ENCODE results near the gene ROS1.
"Not testable (repeated sequence)": the region's sequence is repeated elsewhere in the genome, so short reads cannot be mapped to it uniquely, and the experiment has no call there.

The ROS1 gene

DNA sequence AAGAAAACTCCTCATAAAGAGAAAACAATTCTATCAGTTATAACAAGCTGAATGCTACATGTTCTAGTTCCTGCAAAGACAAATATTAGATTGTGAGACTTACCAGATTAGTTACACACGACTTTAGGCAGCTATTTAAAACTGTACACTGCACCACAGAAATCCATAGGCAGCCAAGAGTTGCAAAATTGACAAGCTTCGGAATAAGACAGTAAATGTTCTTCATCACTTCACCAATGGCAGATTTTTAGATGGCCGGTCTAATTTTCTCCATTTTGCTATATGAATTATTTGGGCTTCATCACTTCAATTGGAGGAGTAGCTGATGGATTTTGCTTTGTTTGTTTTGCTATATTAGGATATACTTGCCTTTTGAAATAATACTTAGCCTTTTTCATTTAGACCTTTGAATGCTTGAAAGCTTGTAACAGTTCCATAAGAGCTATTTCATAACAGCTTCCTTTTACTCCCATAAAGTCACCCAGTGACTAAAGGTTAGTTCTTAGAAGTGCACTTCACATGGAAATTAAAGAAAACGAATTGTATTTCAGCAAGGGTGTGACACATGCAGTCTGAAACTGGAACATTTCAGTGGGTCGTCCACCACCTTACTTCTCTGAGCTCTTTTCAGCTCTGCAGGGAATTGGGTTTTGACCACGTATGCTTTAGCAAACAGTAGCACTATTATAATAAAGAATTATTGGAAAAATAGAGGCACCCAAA is at the start of gene ROS1:
Gene ROS1, minus strand, starts transcription at position 512 of the 723 bp plus-strand sequence. Its CDS starts 286 bp downstream, at position 226.
- no peak for DNase-seq (ENCODE audit: low spot score)

DNA sequence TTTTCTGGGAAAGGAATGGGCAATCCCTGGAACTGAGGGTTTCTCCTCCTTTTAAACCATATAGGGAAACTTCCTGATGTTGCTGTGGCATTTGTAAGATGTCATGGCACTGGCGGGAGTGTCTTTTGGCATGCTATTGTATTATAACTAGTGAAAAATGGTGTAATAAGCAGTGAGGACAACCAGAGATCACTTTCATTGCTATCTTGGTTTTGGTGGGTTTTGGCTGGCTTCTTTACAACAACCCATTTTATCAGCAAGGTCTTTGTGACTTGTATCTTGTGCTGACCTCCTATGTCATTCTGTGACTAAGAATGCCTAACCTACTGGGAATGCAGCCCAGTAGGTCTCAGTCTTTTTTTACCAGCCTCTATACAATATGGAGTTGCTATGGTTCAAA is 47.7 kb upstream of the ROS1 start:
- no peak for DNase-seq (ENCODE audit: low spot score)

DNA sequence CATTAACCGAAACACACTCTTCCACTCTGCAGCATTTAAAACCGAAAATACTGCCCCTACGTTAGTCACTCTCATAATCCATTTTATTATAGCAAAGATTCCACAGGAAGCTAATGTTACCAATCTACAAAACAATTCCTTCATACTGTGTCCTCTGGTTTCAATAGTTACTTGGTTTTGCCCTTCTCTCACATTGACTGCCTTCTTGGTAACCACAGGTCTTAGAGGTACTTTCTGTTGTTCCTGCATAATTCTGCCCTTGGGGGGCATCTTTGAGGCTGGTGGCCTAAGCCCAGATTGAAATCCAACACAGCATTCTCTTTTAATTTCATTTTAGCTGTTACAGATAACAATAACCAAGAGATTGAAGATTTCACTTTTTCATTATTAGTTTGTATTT is 46.9 kb upstream of the ROS1 start:
- no peak for DNase-seq (ENCODE audit: low spot score)

DNA sequence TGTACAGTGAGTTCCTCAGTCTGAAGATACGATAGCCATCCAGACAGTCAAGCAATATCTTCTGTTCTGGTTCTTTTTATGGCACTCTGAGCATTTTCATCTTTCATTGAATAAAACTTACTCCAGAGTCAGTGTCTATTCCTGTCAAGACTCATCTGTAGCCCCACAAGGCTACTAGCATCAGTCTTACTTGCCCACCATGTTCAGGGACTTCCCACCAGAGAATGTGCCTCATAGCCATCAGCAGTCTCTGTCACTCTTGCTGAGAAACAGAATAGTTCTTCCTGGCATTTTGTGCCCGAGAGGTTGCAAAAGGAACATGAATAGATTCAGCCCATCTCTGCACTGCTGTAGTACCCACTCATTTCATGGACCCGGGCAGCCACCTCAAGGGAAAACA is 44.0 kb upstream of the ROS1 start:
- DNase-seq (ENCODE audit: low spot score): no peak

DNA sequence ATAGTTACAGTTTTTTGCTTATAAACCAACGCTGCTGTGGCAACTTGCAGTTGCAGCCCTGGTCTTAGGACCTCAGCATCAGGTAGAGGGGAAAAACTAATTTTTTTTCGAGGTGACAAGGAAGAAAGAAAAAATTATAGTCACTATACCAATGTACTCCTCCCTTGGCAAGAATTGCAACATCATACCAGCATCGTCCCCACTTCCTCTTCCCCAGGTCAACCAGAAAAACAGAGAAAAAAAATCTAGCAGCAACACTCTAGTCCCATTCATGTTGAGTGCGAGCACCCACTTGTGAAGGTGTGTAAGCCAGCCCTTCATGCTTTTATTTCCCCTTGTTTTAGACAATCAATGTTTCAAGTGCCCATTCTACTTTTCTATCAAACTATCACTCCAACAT is 43.6 kb upstream of the ROS1 start:
- no peak for DNase-seq (ENCODE audit: low spot score)

DNA sequence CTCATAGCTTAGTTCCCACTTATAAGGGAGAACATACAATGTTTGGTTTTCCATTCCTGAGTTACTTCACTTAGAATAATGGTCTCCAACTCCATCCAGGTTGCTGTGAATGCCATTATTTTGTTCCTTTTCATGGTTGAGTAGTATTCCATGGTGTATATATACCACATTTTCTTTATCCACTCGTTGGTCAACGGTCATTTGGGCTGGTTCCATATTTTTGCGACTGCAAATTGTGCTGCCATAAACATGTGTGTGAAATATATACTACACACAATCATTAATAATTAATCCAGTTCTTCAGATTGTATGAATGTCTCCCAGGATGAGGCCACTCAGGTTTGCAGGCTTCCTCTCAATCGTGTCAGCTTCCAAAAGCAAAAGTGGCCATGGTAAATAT is 42.8 kb upstream of the ROS1 start:
- DNase-seq (ENCODE audit: low spot score): not testable (repeated sequence)

DNA sequence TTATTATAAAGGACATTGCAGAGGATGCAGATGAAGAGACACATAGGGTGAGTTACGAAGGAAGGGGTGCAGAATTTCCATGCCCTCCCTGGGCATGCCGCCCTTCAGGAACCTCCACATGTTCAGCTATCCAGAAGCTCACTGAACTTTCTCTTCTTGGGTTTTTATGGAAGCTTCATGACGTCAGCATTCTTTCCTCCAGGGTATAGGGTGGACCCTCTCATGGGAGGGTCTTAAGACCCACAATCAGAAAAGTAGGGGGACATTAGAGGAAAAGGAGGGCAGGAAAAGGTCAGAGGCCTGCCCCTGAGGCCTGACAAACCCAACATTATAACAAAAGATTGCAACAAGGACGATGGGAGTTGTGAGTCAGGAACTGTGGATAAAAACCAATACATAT is 42.1 kb upstream of the ROS1 start:
- no peak for DNase-seq (ENCODE audit: low spot score)

DNA sequence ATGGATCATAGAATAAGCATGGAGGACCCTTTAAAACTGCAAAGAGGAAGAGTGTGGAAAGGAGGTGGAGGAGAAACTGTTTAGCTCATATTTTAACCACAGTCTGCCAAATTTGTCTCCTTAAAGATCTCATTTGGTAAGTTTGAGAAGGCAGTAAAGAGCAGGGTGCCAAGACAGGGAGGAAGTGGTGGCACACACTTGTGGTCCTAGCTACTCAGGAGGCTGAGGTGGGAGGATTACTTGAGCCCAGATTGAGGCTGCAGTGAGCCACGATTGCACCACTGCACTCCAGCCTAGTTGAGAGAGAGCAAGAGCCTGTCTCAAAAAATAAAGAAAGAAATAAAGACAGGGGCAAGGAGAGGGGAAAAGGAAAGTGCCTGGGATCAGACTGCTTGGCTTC is 39.9 kb upstream of the ROS1 start:
- no peak for DNase-seq (ENCODE audit: low spot score)

DNA sequence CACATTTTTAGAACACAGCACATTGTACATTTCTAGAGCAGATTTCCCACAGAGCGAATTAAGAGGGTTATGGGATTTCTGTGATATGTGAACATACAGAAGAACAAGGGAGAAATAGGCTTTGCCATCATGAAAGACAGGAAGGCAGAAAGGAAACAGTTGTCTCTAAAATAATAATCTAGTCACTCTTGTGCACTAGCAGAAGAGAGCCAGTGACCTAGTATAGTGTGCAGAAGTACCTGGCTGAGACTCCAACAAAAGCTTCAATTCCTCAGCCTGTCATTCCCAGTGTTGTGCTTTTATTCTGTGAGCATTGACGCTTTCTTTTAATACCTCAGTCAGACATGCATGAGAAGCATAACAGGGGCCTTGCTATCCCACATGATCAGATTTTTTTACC is 39.0 kb upstream of the ROS1 start:
- no peak for DNase-seq (ENCODE audit: low spot score)

DNA sequence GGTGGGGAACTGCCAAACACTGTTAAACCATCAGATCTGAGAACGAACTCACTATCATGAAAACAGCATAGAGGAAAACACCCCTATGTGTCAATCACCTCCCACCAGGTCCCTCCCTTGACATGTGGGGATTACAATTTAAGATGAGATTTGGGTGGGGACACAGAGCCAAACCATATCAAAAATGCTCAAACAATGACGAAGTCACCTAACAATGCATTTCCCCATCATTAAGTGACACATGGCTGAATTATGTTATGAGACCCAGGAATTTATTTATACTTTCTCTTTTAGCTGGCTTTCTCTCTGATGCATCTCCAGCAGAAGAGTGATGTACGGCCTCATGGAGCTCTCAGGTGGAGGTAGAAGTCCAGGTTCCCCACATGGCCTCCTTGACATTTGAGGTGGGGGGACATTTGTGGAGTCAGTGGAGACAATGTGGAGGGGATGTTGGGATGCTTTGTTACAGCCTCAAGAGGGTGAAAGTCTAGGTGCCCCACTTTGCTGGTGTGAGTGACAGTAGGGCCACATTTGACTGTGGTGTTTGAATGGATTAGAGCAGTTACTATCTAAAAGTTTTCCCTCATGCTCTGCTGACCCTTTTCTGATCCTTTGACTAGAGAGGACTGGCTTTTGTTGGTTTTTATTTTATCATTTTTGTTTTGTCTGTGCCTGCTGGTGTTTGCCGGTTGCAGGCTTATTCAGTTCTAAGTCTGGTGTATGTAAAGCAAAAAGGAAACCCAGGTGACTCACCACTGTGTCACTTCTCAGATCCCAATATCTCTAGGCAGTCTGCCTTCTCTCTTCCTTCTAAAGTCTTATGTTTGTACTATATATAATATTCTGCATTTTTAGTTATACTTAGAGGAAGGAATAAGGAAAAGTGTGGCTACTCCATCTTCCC is 38.3 kb upstream of the ROS1 start:
- no peak for DNase-seq (ENCODE audit: low spot score)

DNA sequence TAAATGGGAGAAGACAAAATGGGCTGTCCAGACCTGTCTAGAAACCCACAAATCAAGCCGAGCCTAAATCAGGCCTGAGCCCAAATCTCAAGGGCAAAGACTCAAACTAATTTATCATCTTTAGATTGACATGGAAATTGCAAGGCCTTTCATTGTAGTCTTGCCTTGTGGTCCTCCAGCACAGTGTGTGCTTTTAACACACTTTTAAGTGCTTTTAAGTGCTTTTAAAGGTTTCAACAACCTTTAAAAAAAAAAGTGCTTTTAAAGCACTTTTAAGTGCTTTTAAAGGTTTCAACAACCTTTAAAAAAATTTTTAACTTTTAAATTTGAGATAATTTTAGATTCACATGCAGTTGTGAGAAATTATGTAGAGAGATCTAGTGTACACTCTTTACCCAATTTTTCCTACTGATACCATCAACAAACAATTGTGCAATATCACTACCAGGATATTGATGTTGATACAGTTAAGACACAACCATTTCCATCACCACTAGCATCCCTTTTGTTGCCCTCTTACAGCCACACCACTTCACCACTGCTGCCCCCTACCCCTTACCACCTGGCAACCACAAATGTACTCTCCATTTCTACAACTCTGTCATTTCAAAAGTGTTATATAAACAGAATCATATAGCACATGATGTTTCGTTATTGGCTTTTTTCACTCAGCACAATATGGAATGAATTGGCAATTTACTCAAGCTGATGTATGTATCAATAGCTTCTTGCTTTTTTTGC is 33.6 kb upstream of the ROS1 start:
- no peak for DNase-seq (ENCODE audit: low spot score)

DNA sequence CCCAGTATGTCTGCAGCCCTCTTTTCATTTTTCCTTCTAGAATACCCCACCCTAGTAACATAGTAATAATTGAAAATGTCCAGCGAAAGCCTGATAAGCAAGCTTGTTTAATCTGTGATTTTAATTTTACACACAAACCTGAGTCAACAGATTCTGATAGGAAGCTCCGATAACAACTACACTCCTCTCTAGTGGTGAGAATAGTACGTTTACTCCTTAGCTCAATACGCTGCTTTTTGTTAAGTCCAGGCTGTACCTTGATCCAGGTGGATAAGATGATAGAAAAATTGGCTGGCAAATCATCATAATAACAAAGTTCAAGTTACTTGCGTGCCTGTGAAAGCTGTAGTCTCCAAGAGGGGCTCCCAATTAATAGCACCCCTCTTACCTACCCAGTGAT is 31.3 kb upstream of the ROS1 start:
- no peak for DNase-seq (ENCODE audit: low spot score)

DNA sequence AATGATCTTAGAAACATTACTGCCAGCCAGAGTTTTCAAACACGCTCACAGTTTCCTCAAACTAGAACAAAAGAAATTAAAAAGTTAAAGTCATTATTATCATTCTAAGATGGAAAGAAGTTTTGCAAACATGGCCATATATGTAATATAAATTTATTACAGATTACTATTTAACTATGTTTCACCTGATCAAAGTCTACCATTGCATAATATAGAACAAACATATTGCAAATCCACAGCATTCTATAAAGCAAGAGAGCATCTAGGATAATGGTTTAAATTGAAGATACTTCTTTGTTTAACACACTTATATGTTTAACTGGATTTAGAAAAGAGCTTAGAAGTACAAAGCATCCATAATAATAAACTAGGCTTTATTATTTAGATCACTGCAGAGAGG is 30.5 kb upstream of the ROS1 start:
- no peak for DNase-seq (ENCODE audit: low spot score)

DNA sequence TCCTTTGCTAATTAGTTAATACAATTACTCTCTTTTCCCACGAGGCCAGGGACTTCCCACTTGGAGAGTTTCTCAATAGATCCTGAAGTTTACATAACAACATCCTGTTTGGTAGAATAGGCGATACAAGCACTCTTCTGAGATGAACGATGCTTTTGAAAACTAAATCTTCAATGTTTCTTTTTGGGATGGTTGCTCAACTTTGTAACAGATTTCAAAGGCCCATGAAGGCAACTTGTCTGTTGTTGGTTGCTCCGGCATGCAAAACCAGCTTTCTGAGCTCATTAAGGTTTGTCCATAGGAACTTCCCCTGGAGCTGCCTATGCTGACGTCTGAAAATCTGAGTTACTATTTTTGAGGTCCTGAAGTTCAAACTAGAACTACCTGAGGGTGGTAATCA is 25.9 kb upstream of the ROS1 start:
- no peak for DNase-seq (ENCODE audit: low spot score)

DNA sequence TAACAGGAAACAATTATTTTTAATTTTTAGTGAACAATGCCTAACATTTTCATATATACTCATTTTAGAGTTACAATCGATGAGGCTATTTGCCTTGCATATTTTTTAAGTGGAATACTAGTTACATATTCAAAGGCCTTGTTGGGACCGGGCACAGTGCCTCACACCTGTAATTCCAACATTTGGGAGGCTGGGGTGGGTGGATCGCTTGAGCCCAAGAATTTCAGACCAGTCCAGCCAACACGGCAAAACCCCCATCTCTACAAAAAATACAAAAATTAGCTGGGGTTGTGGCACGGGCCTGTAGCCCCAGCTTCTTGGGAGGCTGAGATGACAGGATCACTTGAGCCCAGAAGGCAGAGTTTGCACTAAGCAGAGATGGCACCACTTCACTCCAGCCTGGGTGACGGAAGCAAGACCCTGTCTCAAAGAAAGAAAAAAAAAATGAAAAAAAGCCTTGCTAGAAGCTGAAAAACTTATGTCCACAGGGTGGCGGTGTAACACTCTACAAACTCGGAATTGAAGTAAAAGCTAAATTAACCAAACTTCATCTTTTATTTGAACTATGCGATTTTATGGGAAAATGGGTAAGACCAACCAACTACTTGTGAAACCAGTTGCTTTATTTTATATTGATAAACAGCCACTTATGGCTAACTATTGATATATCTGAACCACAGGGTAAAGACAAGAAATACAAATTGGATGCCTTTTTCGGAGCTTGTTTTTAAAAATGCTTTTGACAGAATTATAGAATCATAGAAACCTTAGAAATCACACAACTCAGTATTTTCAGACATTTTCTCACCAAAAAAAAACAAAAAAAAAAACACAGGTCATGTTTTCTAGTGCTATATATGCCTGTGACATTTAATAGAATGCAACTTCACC is 24.1 kb upstream of the ROS1 start:
- DNase-seq (ENCODE audit: low spot score): peak; percentile 68

DNA sequence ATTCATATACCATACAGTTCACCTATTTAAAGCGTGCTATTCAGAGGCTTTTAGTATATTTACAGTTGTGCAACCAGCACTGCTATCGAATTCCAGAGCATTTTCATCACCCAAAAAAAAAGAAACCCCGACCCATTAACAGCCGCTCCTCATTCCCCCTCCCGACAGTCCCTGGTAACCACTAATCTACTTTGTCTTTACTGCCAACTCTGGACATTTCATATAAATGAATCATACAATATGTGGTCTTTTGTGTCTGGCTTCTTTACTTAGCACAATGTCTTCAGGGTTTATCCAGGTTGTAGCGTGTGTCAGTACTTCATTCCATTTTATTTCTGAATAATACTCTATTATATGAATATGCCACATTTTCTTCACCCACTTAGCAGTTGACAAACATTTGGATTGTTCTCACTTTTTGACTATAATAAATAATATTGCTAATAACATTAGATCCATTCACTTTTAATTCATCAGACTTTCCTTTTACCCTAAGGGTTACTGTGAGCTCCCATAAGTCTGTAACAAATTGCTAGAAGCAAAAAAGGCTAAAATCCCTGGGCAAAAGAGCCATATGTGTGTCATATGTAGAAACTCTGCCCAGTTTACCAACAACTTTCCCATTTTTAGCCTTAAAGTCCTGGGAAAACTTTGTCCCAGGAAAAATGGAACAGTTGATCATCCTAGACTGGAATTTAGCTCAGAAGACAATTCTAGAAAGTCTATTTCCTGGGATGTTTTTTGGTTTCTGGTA is 23.2 kb upstream of the ROS1 start:
- no peak for DNase-seq (ENCODE audit: low spot score)

DNA sequence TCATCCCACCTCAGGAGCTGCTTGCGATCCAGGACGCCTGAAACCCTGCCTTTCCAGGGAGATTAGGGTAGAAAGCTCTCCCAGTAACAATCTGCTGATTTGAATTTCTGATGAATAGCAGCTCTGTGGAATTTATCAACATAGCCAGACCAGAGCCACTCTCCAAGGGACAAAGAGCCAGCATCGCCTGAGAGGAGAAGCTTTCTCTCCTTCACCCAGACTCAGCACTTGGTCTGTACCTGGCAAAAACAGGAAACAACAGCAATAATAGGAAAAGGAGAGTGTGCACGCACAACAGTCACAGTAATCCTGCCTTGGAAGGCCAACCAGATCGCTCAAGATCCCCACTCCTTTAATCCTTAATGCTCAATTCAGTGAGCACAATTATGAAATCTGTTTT is 22.3 kb upstream of the ROS1 start:
- peak; percentile 37 for DNase-seq (ENCODE audit: low spot score)

DNA sequence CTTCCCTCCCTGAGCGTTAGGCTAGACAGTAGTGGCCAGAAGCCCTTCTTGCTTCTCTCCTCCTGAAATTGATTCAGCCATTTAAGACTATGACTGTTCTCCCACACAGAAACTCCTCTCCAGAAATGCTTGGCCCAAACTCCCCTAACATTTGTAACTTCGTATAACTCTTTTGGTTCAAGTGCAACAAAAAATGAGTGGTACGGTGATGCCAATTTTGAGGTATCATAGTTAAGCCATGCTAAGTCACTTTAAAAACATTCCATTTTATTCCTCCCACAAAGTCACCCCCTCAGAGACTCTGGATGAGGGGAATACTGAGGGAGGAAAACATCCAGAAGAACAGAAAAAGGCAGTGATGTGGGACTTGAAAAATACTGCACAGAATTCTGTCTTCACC is 21.1 kb upstream of the ROS1 start:
- DNase-seq (ENCODE audit: low spot score): no peak

DNA sequence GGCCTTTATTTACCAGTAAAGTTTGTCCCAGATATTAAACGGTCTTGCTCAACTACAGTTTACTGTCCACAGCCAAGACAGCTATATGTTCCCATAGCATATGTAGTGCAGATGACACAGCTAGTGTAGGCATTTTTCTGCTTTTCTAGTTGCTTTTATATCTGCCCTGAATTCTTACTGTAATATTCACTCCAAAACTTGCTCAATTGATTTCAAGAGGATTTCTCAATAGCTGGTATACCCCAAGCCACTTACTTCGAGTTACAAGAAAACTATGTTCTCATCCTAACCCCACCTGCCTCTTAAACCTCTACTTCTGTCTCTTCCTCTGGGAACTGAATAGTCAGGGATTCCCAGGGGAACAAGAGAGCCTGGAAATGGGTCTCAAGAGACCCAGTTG is 18.9 kb upstream of the ROS1 start:
- no peak for DNase-seq (ENCODE audit: low spot score)

DNA sequence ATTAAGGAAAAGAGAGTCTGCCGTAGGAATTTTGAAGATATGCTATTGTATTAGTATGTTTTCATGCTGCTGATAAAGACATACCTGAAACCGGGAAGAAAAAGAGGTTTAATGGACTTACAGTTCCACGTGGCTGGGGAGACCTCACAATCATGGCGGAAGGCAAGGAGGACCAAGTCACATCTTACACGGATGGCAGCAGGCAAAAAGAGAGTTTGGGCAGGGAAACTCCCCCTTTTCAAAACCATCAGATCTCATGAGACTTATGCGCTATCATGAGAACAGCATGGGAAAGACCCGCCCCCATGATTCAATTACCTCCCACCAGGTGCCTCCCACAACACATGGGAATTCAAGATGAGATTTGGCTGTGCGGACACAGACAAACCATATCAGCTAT is 16.6 kb upstream of the ROS1 start:
- not testable (repeated sequence) for DNase-seq (ENCODE audit: low spot score)

DNA sequence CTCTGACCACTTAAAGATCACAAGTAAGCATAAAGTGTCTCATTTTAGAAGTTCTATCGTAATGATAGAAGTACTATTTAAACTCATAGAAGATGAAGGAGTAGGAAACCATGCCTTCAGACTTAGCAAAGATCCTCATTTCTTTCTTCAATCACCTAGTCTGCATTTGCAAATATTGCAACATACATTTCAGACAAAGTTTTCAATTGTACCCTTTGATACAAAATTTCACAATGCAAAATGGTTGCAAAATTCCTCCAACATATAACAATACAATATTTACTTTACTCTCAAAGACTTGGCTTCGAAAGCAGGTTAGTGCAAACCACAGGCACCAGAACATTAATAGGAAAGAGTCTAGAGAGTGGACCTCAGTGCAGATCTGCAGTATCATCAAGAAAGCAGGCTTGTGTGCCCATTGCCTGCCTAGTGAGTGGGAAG is 16.1 kb upstream of the ROS1 start:
- DNase-seq (ENCODE audit: low spot score): no peak

All from pons (tissue), 1 donor.